Osteocyte (in vitro differentiated cells): ENCODE measurements around the gene EPAS1. TPM values are rescaled to one million over a fixed set of nuclear protein-coding genes. Genes with fewer than 3 reads are reported as not detected.

Source experiments
- DNase-seq: peaks from one replicate; pipeline ENCODE4 v3.0.0; 2021; ENCODE audit warnings: mixed read lengths; ENCODE audit not compliant: unreplicated experiment; ENCODE audit errors: extremely low spot score
- H3K27ac Mint-ChIP-seq: one replicate; pipeline ENCODE4 v1.8.0; 2021; ENCODE audit warnings: mild to moderate bottlenecking, mixed read lengths; ENCODE audit not compliant: unreplicated experiment
- H3K27me3 Mint-ChIP-seq: one replicate; pipeline ENCODE4 v1.8.0; 2021; ENCODE audit warnings: mixed read lengths; ENCODE audit not compliant: unreplicated experiment
- H3K36me3 Mint-ChIP-seq: one replicate; pipeline ENCODE4 v1.8.0; 2021; ENCODE audit warnings: mixed read lengths; ENCODE audit not compliant: unreplicated experiment
- H3K4me1 Mint-ChIP-seq: one replicate; pipeline ENCODE4 v1.8.0; 2021; ENCODE audit warnings: mixed read lengths; ENCODE audit not compliant: unreplicated experiment
- H3K4me3 Mint-ChIP-seq: one replicate; pipeline ENCODE4 v1.8.0; 2021; ENCODE audit warnings: mild to moderate bottlenecking, moderate library complexity, mixed read lengths; ENCODE audit not compliant: unreplicated experiment
- H3K9me3 Mint-ChIP-seq: one replicate; pipeline ENCODE4 v1.8.0; 2021; ENCODE audit warnings: mixed read lengths; ENCODE audit not compliant: unreplicated experiment
- total RNA-seq: library from RNA; stranded (reverse); gene quantifications from 2 replicates; pipeline ENCODE4 v1.2.1, GENCODE V29; 2021
- TF ChIP-seq, protein P1 (sequence below): fragments of 200-600 bp; sonication (generic); IDR thresholded peaks from 2 replicates; pipeline ENCODE4 v1.5.0; 2021; ENCODE audit warnings: antibody characterized with exemption, mild to moderate bottlenecking, moderate library complexity

EPAS1 gene
- total RNA-seq, 1 donor from 2014 or later: 14.1 TPM

DNA sequence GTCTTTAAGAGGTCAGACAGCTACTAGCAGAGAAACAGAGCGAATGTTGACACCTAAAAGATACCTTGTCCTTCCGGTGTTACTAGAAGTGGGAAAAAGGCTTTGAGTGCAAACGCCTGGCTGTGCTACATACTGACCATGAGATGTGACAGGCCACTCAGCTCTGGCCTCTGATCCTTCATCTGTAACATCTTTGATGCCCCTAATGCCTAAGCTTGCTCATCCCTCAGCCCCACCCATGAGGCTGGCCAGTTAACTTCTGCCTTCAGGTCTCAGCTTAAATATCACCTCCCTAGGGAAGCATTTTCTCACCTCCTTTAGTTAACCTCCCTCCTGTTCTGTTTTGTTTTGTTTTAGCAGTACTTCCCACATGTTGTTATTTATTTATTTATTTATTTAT, 15.9 kb downstream of the EPAS1 start:
- Mint-ChIP-seq H3K36me3 (no peaks in the 10 kb centered on the region), H3K27me3 (no peaks in the 10 kb centered on the region), H3K27ac (no peak overlapping the region), H3K9me3 (no peaks in the 10 kb centered on the region), H3K4me1 (peaks cover 9% of the 10 kb centered on the region), H3K4me3 (no peak overlapping the region)
- no peak for DNase-seq
- TF ChIP-seq, protein P1, sequence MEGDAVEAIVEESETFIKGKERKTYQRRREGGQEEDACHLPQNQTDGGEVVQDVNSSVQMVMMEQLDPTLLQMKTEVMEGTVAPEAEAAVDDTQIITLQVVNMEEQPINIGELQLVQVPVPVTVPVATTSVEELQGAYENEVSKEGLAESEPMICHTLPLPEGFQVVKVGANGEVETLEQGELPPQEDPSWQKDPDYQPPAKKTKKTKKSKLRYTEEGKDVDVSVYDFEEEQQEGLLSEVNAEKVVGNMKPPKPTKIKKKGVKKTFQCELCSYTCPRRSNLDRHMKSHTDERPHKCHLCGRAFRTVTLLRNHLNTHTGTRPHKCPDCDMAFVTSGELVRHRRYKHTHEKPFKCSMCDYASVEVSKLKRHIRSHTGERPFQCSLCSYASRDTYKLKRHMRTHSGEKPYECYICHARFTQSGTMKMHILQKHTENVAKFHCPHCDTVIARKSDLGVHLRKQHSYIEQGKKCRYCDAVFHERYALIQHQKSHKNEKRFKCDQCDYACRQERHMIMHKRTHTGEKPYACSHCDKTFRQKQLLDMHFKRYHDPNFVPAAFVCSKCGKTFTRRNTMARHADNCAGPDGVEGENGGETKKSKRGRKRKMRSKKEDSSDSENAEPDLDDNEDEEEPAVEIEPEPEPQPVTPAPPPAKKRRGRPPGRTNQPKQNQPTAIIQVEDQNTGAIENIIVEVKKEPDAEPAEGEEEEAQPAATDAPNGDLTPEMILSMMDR: no peak

DNA sequence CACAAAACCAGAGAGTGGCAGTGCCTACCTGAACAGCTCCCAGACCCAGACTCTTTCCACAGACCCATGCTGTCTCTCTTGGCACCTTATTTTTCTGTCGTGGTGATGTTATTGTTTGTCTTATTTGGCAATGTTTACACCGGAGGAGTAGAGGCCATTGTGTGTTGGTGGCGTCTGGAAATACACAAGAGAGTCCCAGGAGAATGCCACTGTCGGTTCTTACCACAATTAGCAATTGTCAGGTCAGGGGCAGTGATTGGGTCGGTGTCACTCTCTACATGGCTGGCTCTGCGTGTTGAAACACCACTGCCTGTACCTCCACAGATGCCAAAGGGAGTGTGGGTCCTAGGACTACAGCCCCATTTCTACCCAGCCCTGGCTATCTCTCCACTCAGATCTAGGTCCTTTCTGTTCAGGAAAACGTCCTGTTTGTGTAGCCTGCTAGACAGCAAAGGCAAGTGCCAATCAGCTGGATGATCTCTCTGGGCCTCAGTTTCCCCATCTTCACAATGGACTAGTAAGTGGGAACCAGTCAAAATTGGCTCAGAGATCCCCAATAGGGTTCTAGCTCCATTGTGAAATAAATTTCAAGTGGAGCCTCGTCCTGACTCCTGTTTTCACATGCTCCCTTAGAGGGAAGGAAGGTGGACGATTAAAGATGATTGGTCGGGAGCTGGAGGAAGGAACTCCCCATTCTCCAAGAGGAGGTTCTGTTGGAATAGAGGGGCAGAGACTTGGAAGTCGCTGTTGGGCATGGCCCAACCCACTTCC, 17.0 kb downstream of the EPAS1 start:
- H3K27ac Mint-ChIP-seq: no peak overlapping the region
- no peak for DNase-seq
- no peak overlapping the region for H3K4me3 Mint-ChIP-seq
- no peaks in the 10 kb centered on the region for H3K9me3 Mint-ChIP-seq
- H3K4me1 Mint-ChIP-seq: peaks cover 9% of the 10 kb centered on the region
- H3K27me3 Mint-ChIP-seq: no peaks in the 10 kb centered on the region
- TF ChIP-seq, protein P1: no peak
- no peaks in the 10 kb centered on the region for H3K36me3 Mint-ChIP-seq

DNA sequence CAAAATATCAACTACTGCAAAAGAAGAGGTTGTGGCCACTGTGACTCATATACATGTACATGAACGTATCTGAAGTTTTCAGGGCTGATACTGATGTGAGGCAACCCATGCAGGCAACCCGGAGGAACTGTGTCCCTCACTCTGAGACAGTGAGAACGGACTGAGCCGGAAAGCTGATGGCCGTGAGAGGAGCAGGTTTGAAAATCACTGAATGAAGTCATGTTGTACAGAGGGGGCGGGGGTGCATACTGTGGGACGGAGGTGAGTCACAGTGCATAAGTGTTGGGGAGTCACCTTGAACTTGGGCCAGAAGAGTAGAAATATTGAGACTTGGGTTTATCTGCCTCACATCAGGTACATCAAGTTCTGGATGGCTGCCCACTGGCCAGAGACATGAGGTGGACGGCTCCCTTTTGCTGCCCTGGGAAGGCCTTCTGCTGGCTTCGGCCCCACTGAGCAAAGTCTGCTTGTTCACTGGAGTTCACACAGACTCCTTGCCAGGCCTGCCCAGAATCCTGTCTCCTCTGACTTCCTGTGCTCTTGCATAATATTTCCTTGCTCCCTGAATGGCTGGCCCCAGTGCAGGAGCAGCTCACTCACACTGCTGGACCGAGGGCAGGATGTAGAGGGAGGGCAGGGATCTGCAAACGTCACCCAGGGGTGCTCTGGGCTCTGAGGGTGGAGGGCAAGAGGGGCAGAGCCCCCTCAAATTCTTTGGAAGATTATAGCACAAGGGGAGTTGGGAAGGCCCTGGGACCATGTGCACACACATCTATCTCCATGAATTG, 18.1 kb downstream of the EPAS1 start:
- no peaks in the 10 kb centered on the region for H3K9me3 Mint-ChIP-seq
- no peak overlapping the region for H3K27ac Mint-ChIP-seq
- TF ChIP-seq, protein P1: no peak
- peaks cover 9% of the 10 kb centered on the region for H3K27me3 Mint-ChIP-seq
- no peak for DNase-seq
- no peak overlapping the region for H3K4me3 Mint-ChIP-seq
- no peaks in the 10 kb centered on the region for H3K36me3 Mint-ChIP-seq
- H3K4me1 Mint-ChIP-seq: peaks cover 9% of the 10 kb centered on the region

DNA sequence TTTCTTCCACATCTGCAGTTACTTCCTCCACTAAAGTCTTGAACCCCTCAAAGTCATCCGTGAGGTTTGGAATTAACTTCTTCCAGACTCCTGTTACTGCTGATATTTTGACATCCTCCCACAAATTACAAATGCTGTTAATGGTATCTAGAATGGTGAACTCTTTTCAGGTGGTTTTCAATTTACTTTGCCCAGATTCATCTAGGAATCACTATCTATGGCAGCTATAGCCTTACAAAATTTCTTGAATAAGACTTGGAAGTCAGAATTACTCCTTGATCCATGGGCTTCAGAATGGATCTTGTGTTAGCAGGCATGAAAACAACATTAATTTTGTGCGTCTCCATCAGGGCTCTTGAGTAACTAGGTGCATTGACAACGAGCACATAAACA, 19.9 kb downstream of the EPAS1 start:
- no peaks in the 10 kb centered on the region for H3K9me3 Mint-ChIP-seq
- no peak for DNase-seq
- peaks cover 9% of the 10 kb centered on the region for H3K4me1 Mint-ChIP-seq
- TF ChIP-seq, protein P1: no peak
- H3K36me3 Mint-ChIP-seq: no peaks in the 10 kb centered on the region
- H3K27ac Mint-ChIP-seq: no peak overlapping the region
- H3K27me3 Mint-ChIP-seq: peaks cover 10% of the 10 kb centered on the region
- H3K4me3 Mint-ChIP-seq: no peak overlapping the region
